Amygdala (tissue), 56 donors: ENCODE measurements around the gene CPPED1.
A peak's percentile ranks its signal among the peaks of the same experiment; 100 is the strongest.

ENCODE experiments used
- DNase-seq, 56 donors: peaks; one replicate each; lab custom pipeline; 2025; lab: John Stamatoyannopoulos, UW

Gene CPPED1

GRCh38 chr16:12655537-12655936, 148.2 kb downstream of the CPPED1 start:
- DNase-seq, result no peak

DNA sequence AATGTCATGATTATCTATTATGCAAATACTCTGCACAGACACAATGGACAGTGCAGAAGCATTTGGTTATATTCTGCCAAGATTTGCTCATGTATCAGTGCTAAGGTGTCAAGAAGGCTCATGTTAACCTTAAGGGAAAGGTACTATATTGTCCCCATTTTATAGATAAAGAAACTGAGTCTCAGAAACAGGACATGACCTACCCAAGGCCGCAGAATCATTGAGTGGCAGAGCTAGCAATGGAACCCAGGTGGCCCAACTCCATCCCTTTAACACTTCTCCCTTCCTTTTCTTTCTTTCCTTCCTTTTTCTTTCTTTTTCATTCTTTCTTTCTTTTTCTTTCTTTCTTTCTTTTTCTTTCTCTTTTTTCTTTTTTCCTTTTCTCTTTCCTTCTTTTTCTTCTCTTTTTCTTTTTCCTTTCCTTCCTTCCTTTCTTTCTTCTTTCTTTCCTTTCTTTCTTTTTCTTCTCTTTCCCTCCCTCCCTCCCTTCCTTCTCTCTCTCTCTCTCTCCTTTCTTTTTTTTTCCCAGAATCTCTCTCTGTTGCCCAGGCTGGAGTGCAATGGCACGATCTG, 149.8 kb downstream of the CPPED1 start:
- no peak for DNase-seq

GRCh38 chr16:12652924-12653323, 150.8 kb downstream of the CPPED1 start:
- no peak for DNase-seq

- peak in 2 of 56 donors; percentile 1 to 5 for DNase-seq
Observed at GRCh38 chr16:12651765-12652512, 151.7 kb downstream of the CPPED1 start.

DNA sequence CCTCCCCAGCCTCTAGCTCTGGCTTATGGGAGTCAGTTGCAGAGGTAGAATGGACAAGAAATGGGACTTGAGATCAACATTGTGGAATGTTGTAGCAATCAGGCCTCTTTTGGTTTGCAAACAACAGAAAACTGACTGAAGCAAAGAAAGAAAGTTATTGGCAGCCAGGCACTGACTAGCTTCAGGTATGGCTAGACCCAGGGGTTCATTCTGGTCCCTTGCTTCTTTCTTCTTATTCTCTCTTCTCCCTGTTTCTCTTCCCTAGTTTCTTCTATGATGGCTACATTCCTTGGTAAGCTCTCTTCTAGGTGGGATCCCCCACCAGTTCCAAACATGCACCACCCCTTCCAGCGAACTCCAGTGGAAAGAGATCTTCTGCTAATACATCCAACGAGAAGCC, 154.3 kb downstream of the CPPED1 start:
- DNase-seq, result no peak

DNA sequence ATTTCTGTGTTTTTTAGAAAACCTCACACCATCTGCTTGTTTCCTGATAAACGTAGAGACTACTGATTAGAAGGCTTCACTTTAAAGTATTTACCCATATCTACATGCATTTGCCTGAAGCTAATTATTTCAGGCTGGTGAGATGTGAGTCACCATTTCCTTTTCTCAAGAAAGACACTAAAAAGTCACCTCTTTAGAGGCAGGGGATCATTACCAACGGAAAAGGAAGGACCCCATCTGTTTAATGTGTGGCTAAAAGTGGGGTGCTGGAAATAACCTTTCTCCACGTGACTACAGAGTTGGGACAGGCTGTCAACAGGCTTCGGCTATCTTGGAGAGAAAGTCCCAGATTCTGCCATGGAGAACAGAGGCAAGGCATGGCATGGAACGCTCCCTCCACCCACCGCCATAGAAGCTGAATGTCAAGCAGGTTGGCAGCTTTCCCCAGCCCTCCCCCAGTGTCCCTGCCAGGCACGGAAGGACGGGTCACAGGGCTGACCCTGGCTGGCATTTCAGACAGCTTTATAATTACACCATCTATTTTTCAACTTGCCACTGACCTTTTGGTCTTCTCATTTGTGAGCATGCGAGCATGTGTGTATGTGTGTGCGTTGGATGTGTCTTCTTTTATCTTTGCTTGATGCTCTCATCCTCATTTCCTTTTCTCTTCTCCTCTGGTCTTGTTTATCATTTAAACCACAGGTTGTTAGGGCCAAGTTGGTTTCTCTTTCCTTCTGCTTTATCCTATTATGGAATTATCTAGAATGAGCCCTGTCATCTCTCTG, 157.0 kb downstream of the CPPED1 start:
- DNase-seq, result peak in 48 of 56 donors; percentile 1 to 69 (median 28)

DNA sequence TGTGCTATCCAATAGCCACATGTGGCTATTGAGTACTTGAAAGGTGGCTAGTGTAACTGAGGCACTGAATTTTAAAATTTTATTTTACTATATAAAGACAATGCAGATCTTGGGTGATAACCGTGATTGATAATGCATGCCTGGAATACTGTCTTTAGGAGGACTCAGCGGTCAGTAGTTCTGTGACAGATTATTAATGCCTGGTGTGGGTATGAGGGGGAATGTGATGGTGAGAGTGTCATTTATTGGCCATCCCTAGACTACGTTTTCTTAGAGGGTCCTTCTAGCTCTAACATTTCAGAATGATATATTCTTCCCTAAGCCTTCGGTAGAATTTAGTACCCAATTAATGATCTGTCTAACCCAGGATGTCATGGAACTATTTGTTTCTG, 157.6 kb downstream of the CPPED1 start:
- no peak for DNase-seq

- no peak for DNase-seq
Observed at GRCh38 chr16:12643034-12643455, 160.6 kb downstream of the CPPED1 start.

DNA sequence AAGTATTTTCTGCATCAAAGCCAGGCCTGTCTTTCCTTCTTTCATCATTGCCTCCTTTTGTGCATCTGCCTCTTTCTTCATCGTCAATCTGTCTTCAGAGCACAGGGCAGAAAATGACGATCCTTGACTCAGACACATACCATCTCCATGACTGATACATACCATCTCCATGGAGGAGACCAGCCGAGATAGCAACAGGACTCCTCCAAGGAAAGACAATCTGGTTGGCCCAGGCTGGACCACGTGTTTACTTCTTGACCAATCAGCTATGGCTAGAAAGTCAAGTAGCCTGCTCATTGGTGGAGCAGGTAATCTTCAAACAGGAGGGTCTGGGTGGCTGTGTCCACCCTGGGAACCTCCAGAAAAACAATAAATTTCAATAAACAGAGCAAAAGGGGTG, 164.6 kb downstream of the CPPED1 start:
- DNase-seq, result no peak

GRCh38 chr16:12637002-12637401, 166.7 kb downstream of the CPPED1 start:
- DNase-seq, result no peak

DNA sequence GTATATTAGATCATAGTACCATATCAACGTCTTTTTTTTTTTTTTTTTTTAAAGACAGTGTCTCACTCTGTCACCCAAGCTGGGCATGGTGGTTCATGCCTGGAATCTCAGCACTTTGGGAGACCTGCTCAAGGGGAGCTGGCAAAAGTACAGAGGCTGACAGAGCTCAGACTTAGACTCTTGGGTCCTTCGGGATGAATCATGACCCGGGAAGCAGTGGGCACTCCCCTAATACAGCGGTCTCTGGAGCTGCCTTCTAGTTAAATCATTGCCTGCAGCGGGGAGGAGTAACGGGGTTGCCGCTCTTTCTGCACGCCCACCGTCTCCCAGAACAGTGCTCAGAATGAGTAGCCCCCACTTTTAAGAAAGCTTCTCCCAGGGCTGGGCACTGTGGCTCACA, 174.4 kb downstream of the CPPED1 start:
- DNase-seq, result no peak

- DNase-seq, result no peak
Observed at GRCh38 chr16:12628536-12628935, 175.2 kb downstream of the CPPED1 start.

GRCh38 chr16:12627394-12627793, 176.3 kb downstream of the CPPED1 start:
- DNase-seq, result no peak

- DNase-seq, result no peak
Observed at GRCh38 chr16:12626411-12626810, 177.3 kb downstream of the CPPED1 start.

- no peak for DNase-seq
Observed at GRCh38 chr16:12625716-12626115, 178.0 kb downstream of the CPPED1 start.

GRCh38 chr16:12625068-12625467, 178.6 kb downstream of the CPPED1 start:
- DNase-seq, result no peak

- DNase-seq, result no peak
Observed at GRCh38 chr16:12620150-12620549, 183.5 kb downstream of the CPPED1 start.

DNA sequence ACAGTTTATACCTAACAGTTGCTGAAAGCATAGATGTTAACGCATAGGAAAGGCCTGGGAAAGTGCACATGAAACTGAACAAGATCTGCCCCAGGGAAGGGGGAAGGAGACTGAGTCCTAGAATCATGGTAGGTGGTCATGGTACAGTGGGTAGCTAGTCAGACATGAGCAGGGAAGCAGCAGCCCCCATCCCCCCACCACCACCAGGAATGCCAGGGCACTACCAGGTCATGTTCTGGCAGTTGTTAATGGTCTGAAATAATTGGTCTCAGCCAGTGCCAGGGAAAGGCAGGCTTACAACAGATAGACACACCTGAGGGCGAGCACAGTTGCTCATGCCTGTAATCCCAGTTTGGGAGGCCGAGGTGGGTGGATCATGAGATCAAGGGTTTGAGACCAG, 185.2 kb downstream of the CPPED1 start:
- no peak for DNase-seq

DNA sequence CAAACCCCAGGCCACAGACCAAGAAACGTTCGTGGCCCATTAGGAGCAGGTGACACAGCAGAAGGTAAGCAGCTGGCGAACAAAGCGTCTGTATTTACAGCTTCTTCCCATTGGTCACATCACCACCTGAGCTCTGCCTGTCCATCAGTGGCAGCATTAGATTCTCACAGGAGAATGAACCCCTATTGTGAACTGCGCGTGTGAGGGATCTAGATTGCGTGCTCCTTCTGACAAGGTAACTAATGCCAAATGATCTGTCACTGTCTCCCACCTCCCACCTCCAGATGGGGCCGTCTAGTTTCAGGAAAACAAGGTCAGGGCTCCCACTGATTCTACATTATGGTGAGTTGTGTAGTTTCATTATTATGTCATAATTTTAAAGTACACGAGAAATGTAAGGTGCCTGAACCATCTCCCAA, 186.3 kb downstream of the CPPED1 start:
- no peak for DNase-seq

DNA sequence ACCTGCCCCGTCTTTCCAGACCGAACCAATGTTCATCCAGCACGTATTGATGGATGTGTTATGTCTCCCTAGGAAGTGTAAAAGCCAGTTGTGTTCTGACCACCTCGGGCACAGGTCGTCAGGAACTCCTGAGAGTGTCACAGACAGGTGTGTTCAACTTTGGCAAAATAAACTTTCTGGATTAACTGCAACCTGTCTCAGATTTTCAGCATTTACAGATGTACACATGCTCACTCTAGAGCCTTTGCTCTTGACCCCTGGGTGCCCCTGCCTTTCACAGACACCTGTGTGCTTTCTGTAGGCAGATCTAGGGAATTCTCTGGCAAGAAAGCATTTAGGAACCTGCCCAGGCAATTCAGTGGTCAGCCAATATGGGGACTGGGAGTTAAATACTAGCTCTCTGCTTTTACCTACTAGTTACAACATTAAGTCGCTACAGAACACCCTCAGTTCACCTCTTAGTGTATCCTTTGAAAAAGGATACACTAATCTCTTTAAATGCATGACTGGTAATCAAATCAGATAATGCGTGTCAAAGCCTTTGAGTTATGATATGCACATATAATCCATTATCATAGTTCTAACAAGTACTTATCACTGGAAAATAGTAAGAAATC, 188.9 kb downstream of the CPPED1 start:
- DNase-seq, result no peak

DNA sequence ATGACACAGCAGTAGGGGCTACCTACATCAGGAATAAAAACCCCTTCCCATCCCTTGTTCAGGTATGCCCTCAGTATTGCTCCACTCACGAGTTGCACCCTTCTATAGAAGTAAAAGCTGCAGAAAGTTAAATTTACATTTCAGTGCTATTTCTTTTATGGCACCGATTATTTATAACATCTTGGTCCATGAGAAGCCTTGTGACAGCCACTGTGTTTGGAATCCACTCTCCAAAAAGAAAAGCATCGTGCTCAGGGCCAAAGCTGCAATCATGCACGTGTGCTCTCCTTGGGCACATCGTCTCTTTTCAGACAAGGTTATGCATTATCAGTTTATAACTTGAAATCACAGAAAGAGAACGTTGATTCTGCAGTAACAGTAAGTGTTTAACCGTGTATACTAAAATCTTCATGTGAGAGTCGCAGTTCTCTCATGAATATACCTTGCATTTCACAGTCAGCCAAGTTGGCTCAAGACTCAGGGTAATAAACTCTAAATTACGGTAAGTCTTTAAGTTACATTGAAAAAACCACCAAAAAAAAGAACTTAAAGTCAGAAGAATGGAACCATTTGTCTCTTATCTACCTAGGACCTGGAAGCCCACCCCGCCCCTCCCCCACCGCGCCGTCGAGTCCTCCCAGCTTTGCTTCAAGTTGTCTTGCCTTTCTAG, 189.6 kb downstream of the CPPED1 start:
- DNase-seq, result no peak
